GM13977 (cell line): ENCODE results near the gene YPEL2.

Experiments used
- DNase-seq: peaks from one replicate; pipeline ENCODE4 v3.0.0; 2012; ENCODE audit warnings: low spot score
- CTCF ChIP-seq: IDR thresholded peaks from 2 replicates; pipeline ENCODE4 v1.5.1; 2012; ENCODE audit warnings: mild to moderate bottlenecking, control low read depth; ENCODE audit not compliant: insufficient read depth; ENCODE audit errors: extremely low read depth, missing control alignments
- in situ Hi-C: fragments of 300-500 bp; cut with MboI; formaldehyde crosslinking; loops from one replicate; pipeline ENCODE4 v1.12.0; 2022; ENCODE audit warnings: low sequenced_read_pairs, low pct_unique_long_range_greater_than_20kb, mixed read lengths, inconsistent platforms; ENCODE audit not compliant: unreplicated experiment

The YPEL2 gene

GRCh38 chr17:59432657-59433056, 101.2 kb downstream of the YPEL2 start:
- in situ Hi-C loops = no loop called here
- TF ChIP-seq CTCF = no peak
- DNase-seq = no peak

- no peak for DNase-seq
- in situ Hi-C loops = no loop called here
- TF ChIP-seq CTCF = no peak
Observed at GRCh38 chr17:59433586-59433985, 102.1 kb downstream of the YPEL2 start.

- no peak for DNase-seq
- TF ChIP-seq CTCF = no peak
- in situ Hi-C loops = no loop called here
Observed at GRCh38 chr17:59434429-59434828, 103.0 kb downstream of the YPEL2 start.

GRCh38 chr17:59435238-59435637, 103.8 kb downstream of the YPEL2 start:
- DNase-seq = no peak
- no peak for TF ChIP-seq CTCF
- in situ Hi-C loops = loop anchor here (5.0 kb wide), 1 partner anchor 123 kb away; no protein-coding TSS in a partner anchor

GRCh38 chr17:59436900-59437299, 105.4 kb downstream of the YPEL2 start:
- in situ Hi-C loops = loop anchor here (5.0 kb wide), 1 partner anchor 125 kb away; no protein-coding TSS in a partner anchor
- DNase-seq = no peak
- no peak for TF ChIP-seq CTCF

GRCh38 chr17:59437791-59438281, 106.4 kb downstream of the YPEL2 start:
- TF ChIP-seq CTCF = no peak
- in situ Hi-C loops = loop anchor here (5.0 kb wide), 1 partner anchor 126 kb away; no protein-coding TSS in a partner anchor
- DNase-seq = no peak
